Common myeloid progenitor, CD34-positive (primary cell): ENCODE results near the gene GAREM1. TPM values are rescaled to one million over a fixed set of nuclear protein-coding genes. Genes with fewer than 3 reads are reported as not detected.
A peak's percentile ranks its signal among the peaks of the same experiment; 100 is the strongest.
"Not testable (repeated sequence)": the region's sequence is repeated elsewhere in the genome, so short reads cannot be mapped to it uniquely, and the experiment has no call there.

ENCODE experiments used
- CTCF ChIA-PET: fragments of 350-600 bp; sonication (Branson Sonifier 250); formaldehyde crosslinking; loops from one replicate; lab custom pipeline; 2021; ENCODE audit warnings: antibody characterized with exemption; lab: Charles Lee
- POLR2A ChIA-PET: fragments of 350-600 bp; sonication (Branson Sonifier 250); formaldehyde crosslinking; loops from one replicate; lab custom pipeline; 2021; ENCODE audit warnings: antibody characterized with exemption; lab: Charles Lee
- DNase-seq, 3 donors: peaks; one replicate each; pipeline versions ENCODE4 v3.0.0 to v3.0.0-alpha.2; 2013
- H3K27ac ChIP-seq, 2 experiments: 1 replicate in 1 of 2; 2 replicates in 1 of 2; pipeline ENCODE4 v1.7.0; 2013; ENCODE audit warnings: inconsistent platforms in 2 of 2, low read length in 2 of 2, mild to moderate bottlenecking in 2 of 2, low read depth in 1 of 2, moderate library complexity in 1 of 2; ENCODE audit not compliant: severe bottlenecking in 2 of 2, insufficient read depth in 1 of 2, poor library complexity in 1 of 2
- H3K27me3 ChIP-seq, 5 experiments: replicated peaks in 2 of 5; 1 replicate in 3 of 5; 2 replicates in 2 of 5; pipeline versions ENCODE4 v1.6.1 to v1.7.0; 2013; ENCODE audit warnings: low read length in 4 of 5, mild to moderate bottlenecking in 2 of 5, moderate library complexity in 2 of 5, inconsistent platforms in 1 of 5; ENCODE audit not compliant: insufficient read depth in 5 of 5, control insufficient read depth in 4 of 5
- H3K36me3 ChIP-seq, 4 experiments: 1 replicate in 2 of 4; 2 replicates in 2 of 4; pipeline versions ENCODE4 v1.6.1 to v1.7.0; 2013; ENCODE audit warnings: low read length in 3 of 4, control low read depth in 1 of 4, mild to moderate bottlenecking in 1 of 4; ENCODE audit not compliant: control insufficient read depth in 4 of 4, insufficient read depth in 4 of 4
- H3K4me1 ChIP-seq, 4 experiments: 1 replicate in 3 of 4; 2 replicates in 1 of 4; pipeline versions ENCODE4 v1.6.1 to v1.7.1; 2013; ENCODE audit warnings: low read length in 3 of 4, mild to moderate bottlenecking in 3 of 4, control low read depth in 1 of 4, inconsistent platforms in 1 of 4, moderate library complexity in 1 of 4; ENCODE audit not compliant: control insufficient read depth in 4 of 4, insufficient read depth in 4 of 4; ENCODE audit errors: control extremely low read depth in 1 of 4
- H3K4me3 ChIP-seq, 7 experiments: 1 replicate in 4 of 7; 2 replicates in 3 of 7; pipeline versions ENCODE4 v1.5.1 to v1.7.0; 2013; ENCODE audit warnings: mild to moderate bottlenecking in 7 of 7, low read length in 6 of 7, moderate library complexity in 6 of 7, inconsistent platforms in 2 of 7, low read depth in 2 of 7, control low read depth in 1 of 7; ENCODE audit not compliant: insufficient read depth in 4 of 7, control insufficient read depth in 1 of 7; ENCODE audit errors: extremely low read depth in 1 of 7
- H3K9me3 ChIP-seq, 5 experiments: 1 replicate in 4 of 5; 2 replicates in 1 of 5; pipeline versions ENCODE4 v1.6.1 to v1.7.1; 2013; ENCODE audit warnings: low read length in 4 of 5, mild to moderate bottlenecking in 2 of 5, inconsistent platforms in 1 of 5, low read depth in 1 of 5, moderate library complexity in 1 of 5; ENCODE audit not compliant: control insufficient read depth in 4 of 5, insufficient read depth in 2 of 5; ENCODE audit errors: control extremely low read depth in 1 of 5
- WGBS: methylation state at CpG from one replicate; pipeline ENCODE4 v1.1.5; 2013; ENCODE audit not compliant: insufficient coverage; 5-methylcytosine and 5-hydroxymethylcytosine counted together
- polyA plus RNA-seq: library from polyadenylated mRNA; unstranded; fragments of 120-200 nt; gene quantifications from one replicate; pipeline ENCODE4 v1.2.1, GENCODE V29; 2013

GAREM1 gene
- polyA plus RNA-seq = 3.6 TPM

DNA sequence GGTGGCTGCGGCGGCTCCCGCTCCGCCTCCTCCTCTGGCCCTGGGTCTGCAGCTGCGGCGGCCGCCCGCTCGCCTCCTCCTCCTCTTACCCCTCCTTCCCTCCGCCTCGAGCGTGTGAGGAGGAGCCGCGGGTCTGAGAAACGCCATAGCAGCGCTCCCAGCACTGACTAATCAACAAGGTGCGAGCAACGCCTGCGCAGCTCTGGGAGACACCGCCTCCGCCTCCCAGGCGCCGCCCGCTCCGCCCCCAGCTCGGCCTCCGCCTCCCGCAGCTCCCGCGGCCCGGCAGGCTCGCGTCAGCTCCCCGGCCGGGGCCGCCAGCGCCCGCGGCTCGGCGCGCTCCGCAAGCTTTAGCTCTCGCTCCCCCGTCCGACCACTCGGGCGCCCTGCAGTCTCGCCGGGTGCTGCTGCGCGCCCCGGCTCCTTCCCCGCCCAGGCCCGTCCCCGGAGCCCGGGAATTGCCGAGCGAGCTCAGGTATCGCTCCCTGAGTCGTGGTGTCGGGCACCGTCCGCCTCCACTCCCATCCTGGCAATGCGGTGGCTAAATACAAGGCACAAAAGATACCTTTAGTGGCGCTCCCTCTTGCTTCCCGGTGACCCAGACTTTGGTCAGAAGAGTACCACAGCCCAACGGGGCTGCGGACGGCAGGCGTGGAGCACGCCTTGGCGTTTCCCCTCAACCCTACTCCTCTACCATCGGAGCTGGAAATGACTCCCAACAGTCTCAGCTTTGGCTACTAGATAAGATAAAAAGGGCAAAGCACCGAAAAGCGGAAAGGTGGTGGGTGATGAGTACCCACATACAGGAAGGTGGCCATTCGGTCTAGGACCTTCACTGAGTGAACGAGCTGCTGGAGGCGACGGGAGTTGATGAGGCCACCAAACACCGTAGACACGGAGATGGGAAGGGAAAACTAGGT is at the start of gene GAREM1:
GAREM1 (minus strand) TSS at position 169 of the 920 bp plus-strand sequence. CDS start 454 bp downstream, outside the sequence.
- no peak within 1 kb of the TSS for H3K27ac ChIP-seq
- ChIA-PET CTCF (interaction anchor here (0.6 to 2.6 kb wide), 16 partner anchors 16 to 313 kb away, joined by 3 to 12 read pairs (median 4); no protein-coding TSS in a partner anchor), POLR2A (interaction anchor here (0.6 kb wide), 1 partner anchor 528 kb away, joined by 3 read pairs; the partner anchor contains the start of gene TRAPPC8)
- no peaks in the 10 kb centered on the region for H3K9me3 ChIP-seq
- under 1% methylated on average over 40 of the region's 82 CpGs for WGBS
- peaks cover 22 to 73% (median 45%) of the 10 kb centered on the region in 5 experiments for H3K27me3 ChIP-seq
- H3K4me3 ChIP-seq = peak within 1 kb of the TSS; percentile 38 to 77 (median 65)
- H3K36me3 ChIP-seq = no peaks in the 10 kb centered on the region
- DNase-seq = peak; percentile 93 to 96 (median 96)
- peaks cover 10 to 29% (median 19%) of the 10 kb centered on the region in 4 experiments for H3K4me1 ChIP-seq

DNA sequence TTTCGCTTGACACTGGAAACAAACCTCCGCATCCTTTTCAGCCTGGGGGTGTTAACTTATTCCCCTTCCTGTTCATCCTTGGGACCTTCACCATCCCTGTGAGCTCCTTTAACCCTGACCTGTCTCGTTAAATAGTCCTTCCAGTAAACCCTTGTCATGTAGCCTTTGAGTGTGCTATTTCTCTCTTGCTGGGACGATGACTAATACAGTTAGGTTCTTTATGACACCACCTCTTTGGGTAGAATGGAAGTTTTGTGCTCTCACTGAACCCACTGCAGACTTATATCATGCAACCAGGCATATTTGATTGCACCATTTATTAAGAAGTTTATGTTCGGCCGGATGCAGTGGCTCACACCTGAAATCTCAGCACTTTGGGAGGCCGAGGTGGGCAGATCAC is 40.5 kb upstream of the GAREM1 start:
- ChIA-PET POLR2A (no interaction called here), CTCF (no interaction called here)
- 92% methylated on average over 7 of the region's 7 CpGs for whole genome bisulfite sequencing
- no peak for DNase-seq
- no peaks in the 10 kb centered on the region for H3K9me3 ChIP-seq
- H3K27me3 ChIP-seq = no peaks in the 10 kb centered on the region
- H3K4me3 ChIP-seq = no peak overlapping the region
- H3K36me3 ChIP-seq = no peaks in the 10 kb centered on the region
- peaks cover 0 to 2% (median 0%) of the 10 kb centered on the region in 4 experiments for H3K4me1 ChIP-seq
- no peak overlapping the region for H3K27ac ChIP-seq

GRCh38 chr18:32509111-32509510 is 38.4 kb upstream of the GAREM1 start:
- CTCF ChIA-PET = no interaction called here
- WGBS = 100% methylated on average over 1 of the region's 3 CpGs
- POLR2A ChIA-PET = no interaction called here
- Histone ChIP-seq H3K27ac (no peak overlapping the region), H3K27me3 (no peaks in the 10 kb centered on the region), H3K9me3 (no peaks in the 10 kb centered on the region), H3K4me3 (no peak overlapping the region), H3K4me1 (peaks cover 0 to 2% (median 0%) of the 10 kb centered on the region in 4 experiments), H3K36me3 (no peaks in the 10 kb centered on the region)
- DNase-seq = no peak

DNA sequence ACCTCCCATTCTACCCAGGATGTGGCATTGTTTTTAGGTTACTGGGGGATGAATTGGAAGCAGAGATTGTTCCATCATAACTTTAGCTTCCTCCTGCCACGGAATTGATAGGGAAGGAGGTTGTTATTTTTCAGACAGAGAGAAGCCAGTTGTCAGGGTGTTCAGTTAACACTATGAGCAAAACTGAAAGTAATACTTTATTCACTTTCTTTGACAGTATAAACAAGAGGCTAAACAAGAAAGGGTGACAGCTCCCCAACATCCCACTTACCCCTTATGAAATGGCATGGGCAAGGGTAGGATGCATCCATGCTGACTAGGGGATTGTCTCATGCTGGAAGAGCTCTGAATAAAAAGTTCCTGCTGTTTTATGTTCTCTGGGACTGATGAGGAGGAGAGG is 36.4 kb upstream of the GAREM1 start:
- DNase-seq = no peak
- POLR2A ChIA-PET = interaction anchor here (0.6 kb wide), 1 partner anchor 16 kb away, joined by 3 read pairs; no protein-coding TSS in a partner anchor
- no peaks in the 10 kb centered on the region for H3K4me1 ChIP-seq
- CTCF ChIA-PET = interaction anchor here (0.9 kb wide), 1 partner anchor 350 kb away, joined by 3 read pairs; no protein-coding TSS in a partner anchor
- H3K27me3 ChIP-seq = no peaks in the 10 kb centered on the region
- no peak overlapping the region for H3K4me3 ChIP-seq
- H3K9me3 ChIP-seq = no peaks in the 10 kb centered on the region
- H3K27ac ChIP-seq = no peak overlapping the region
- H3K36me3 ChIP-seq = no peaks in the 10 kb centered on the region
- no CpG with 5 or more reads among the region's 1 CpG for WGBS

GRCh38 chr18:32502014-32502413 is 31.3 kb upstream of the GAREM1 start:
- H3K27me3 ChIP-seq = no peaks in the 10 kb centered on the region
- H3K4me3 ChIP-seq = no peak overlapping the region
- no peaks in the 10 kb centered on the region for H3K9me3 ChIP-seq
- H3K4me1 ChIP-seq = no peaks in the 10 kb centered on the region
- POLR2A ChIA-PET = interaction anchor here (0.6 kb wide), 1 partner anchor 63 kb away, joined by 3 read pairs; no protein-coding TSS in a partner anchor
- no peak for DNase-seq
- H3K27ac ChIP-seq = no peak overlapping the region
- no peaks in the 10 kb centered on the region for H3K36me3 ChIP-seq
- CTCF ChIA-PET = no interaction called here
- WGBS = 100% methylated on average over 2 of the region's 4 CpGs

DNA sequence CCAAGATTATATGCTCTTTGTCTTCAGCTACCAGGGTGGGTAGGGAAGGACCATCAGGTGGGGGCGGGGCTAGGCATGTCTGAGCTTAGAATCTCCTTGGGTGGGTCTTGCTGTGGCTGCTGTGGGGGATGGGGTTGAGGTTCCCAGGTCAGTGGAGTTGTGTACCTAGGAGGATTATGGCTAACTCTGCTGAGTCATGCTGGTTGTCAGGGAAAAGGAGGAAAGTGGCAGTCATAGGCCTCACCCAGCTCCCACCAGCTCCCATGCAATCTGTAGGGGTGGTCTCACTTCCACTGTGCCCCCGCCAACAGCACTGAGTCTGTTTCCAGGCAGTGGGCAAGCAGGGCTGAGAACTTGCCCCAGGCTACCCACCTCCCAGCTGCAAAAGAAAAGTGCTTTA is 30.6 kb upstream of the GAREM1 start:
- POLR2A ChIA-PET, CTCF ChIA-PET, H3K27ac ChIP-seq, H3K4me3 ChIP-seq, DNase-seq, H3K9me3 ChIP-seq, H3K36me3 ChIP-seq, H3K27me3 ChIP-seq, H3K4me1 ChIP-seq: not testable (repeated sequence)
- WGBS = 100% methylated on average over 2 of the region's 2 CpGs

DNA sequence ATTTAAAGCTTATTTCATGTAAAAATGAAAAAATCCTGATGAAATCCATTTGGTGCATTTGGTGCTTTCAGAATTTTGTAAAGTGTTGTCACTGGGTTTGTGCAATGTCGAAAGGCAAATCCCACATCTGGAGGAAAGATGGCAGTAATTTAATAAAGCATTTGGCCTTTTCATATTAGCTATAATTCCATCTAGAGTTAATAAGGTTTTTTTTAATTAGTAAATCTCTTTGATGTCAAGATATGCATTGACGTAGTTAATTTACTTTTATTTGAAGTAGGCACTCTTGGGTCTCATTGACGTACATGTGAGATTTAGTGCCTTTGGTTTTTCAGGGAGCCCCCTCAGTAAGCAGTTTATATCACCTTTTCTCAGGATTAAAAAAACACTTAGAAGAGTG is 12.3 kb upstream of the GAREM1 start:
- Histone ChIP-seq H3K9me3 (no peaks in the 10 kb centered on the region), H3K27ac (no peak overlapping the region), H3K27me3 (peaks cover 0 to 9% (median 4%) of the 10 kb centered on the region in 5 experiments), H3K36me3 (no peaks in the 10 kb centered on the region), H3K4me1 (no peaks in the 10 kb centered on the region), H3K4me3 (no peak overlapping the region)
- no peak for DNase-seq
- no CpG with 5 or more reads among the region's 3 CpGs for WGBS
- POLR2A ChIA-PET = no interaction called here
- CTCF ChIA-PET = no interaction called here
